Astrocyte (in vitro differentiated cells and primary cell): ENCODE measurements around the gene SV2C. TPM values are rescaled to one million over a fixed set of nuclear protein-coding genes. Genes with fewer than 3 reads are reported as not detected.

Experiments used
- DNase-seq: peaks from one replicate; pipeline ENCODE4 v3.0.0-alpha.2; 2010; ENCODE audit warnings: low read depth
- FAIRE-seq: peaks from 2 replicates; lab custom pipeline; 2011; peaks lifted over from hg19 to GRCh38; lab: Jason Lieb, UNC
- H2AFZ ChIP-seq: 2 replicates; pipeline ENCODE4 v1.6.0; 2012; ENCODE audit warnings: low read depth, low read length, inconsistent platforms
- H3K27ac ChIP-seq: 2 replicates; pipeline ENCODE4 v1.5.1; 2011; ENCODE audit warnings: low read depth, low read length, inconsistent platforms
- H3K27me3 ChIP-seq: 2 replicates; pipeline ENCODE4 v1.6.0; 2011; ENCODE audit warnings: low read length, inconsistent platforms; ENCODE audit not compliant: insufficient read depth
- H3K36me3 ChIP-seq: 2 replicates; pipeline ENCODE4 v1.5.1; 2011; ENCODE audit warnings: low read length, inconsistent platforms; ENCODE audit not compliant: insufficient read depth
- H3K4me1 ChIP-seq: 2 replicates; pipeline ENCODE4 v1.5.1; 2011; ENCODE audit warnings: low read length, inconsistent platforms; ENCODE audit not compliant: insufficient read depth
- H3K4me2 ChIP-seq: 2 replicates; pipeline ENCODE4 v1.6.0; 2012; ENCODE audit warnings: low read length, inconsistent platforms
- H3K4me3 ChIP-seq: 2 replicates; pipeline ENCODE4 v1.5.1; 2011; ENCODE audit warnings: low read depth, mild to moderate bottlenecking, low read length, inconsistent platforms; ENCODE audit not compliant: insufficient read depth
- H3K79me2 ChIP-seq: 2 replicates; pipeline ENCODE4 v1.6.0; 2012; ENCODE audit warnings: mild to moderate bottlenecking, low read length, inconsistent platforms; ENCODE audit not compliant: insufficient read depth
- H3K9ac ChIP-seq: 2 replicates; pipeline ENCODE4 v1.6.0; 2012; ENCODE audit warnings: mild to moderate bottlenecking, low read length, inconsistent platforms
- H3K9me3 ChIP-seq: 2 replicates; pipeline ENCODE4 v1.5.1; 2012; ENCODE audit warnings: low read depth, mild to moderate bottlenecking, low read length, inconsistent platforms; ENCODE audit not compliant: insufficient read depth
- H4K20me1 ChIP-seq: 2 replicates; pipeline ENCODE4 v1.6.0; 2012; ENCODE audit warnings: low read length, inconsistent platforms; ENCODE audit not compliant: insufficient read depth
- H3K27ac Mint-ChIP-seq: one replicate; pipeline ENCODE4 v1.8.0; 2021; ENCODE audit warnings: mild to moderate bottlenecking, mixed read lengths; ENCODE audit not compliant: unreplicated experiment
- H3K27me3 Mint-ChIP-seq: one replicate; pipeline ENCODE4 v1.8.0; 2021; ENCODE audit warnings: low read depth, mixed read lengths; ENCODE audit not compliant: unreplicated experiment
- H3K36me3 Mint-ChIP-seq: one replicate; pipeline ENCODE4 v1.8.0; 2021; ENCODE audit warnings: low read depth, mixed read lengths; ENCODE audit not compliant: unreplicated experiment
- H3K4me1 Mint-ChIP-seq: one replicate; pipeline ENCODE4 v1.8.0; 2021; ENCODE audit warnings: low read depth, mixed read lengths; ENCODE audit not compliant: unreplicated experiment
- H3K4me3 Mint-ChIP-seq: one replicate; pipeline ENCODE4 v1.8.0; 2021; ENCODE audit warnings: mild to moderate bottlenecking, moderate library complexity, mixed read lengths; ENCODE audit not compliant: unreplicated experiment
- H3K9me3 Mint-ChIP-seq: one replicate; pipeline ENCODE4 v1.8.0; 2021; ENCODE audit warnings: mild to moderate bottlenecking, mixed read lengths; ENCODE audit not compliant: unreplicated experiment
- EZH2 ChIP-seq: IDR thresholded peaks from 2 replicates; pipeline ENCODE4 v1.6.1; 2012; ENCODE audit warnings: mild to moderate bottlenecking, low read length, inconsistent platforms; ENCODE audit not compliant: insufficient read depth
- total RNA-seq: library from RNA; stranded (reverse); gene quantifications from 2 replicates; pipeline ENCODE4 v1.2.1, GENCODE V29; 2021
- TF ChIP-seq, protein P1 (sequence below): IDR thresholded peaks from 2 replicates; pipeline ENCODE4 v1.5.1; 2011; ENCODE audit warnings: low read depth, mild to moderate bottlenecking, inconsistent platforms, low read length, moderate library complexity; ENCODE audit not compliant: insufficient read depth

Gene SV2C
- total RNA-seq, 1 donor from 2014 or later: 0.05 TPM

DNA sequence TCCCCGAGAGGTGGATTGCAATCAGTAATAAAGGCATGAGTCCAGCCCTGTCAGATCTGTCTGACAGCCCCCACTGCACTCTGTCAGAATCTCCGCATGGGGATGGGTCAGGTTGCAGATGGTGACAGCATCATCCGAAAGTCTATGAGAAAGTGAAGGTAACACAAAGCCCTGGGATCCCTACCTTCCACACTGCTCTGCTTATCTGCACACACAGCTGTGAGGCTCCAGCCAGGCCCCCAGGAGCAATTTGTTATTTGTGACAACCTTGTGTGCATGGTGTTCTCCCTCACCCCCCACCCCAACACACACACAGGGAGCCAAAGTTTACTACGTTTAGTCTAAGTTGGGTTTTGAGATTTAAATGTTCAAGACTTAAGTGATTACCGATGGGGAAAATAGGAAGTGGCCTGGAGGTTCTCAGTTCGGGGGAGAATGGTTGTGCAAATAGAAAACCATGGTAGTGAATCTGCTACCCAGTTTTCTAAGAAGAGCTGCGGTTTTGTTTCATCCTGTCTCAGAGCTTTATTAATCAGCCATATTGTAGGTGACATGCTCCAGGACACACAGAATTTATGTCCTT, 92.7 kb downstream of the SV2C start:
- Histone ChIP-seq H2AFZ (no peak overlapping the region), H3K9ac (no peak overlapping the region), H3K4me1 (no peaks in the 10 kb centered on the region), H3K27me3 (no peaks in the 10 kb centered on the region), H4K20me1 (no peaks in the 10 kb centered on the region), H3K4me2 (no peak overlapping the region), H3K27ac (no peak overlapping the region), H3K9me3 (no peaks in the 10 kb centered on the region), H3K79me2 (no peaks in the 10 kb centered on the region), H3K36me3 (no peaks in the 10 kb centered on the region), H3K4me3 (no peak overlapping the region)
- Mint-ChIP-seq H3K4me3 (no peak overlapping the region), H3K4me1 (no peaks in the 10 kb centered on the region), H3K9me3 (no peaks in the 10 kb centered on the region), H3K27ac (no peak overlapping the region), H3K36me3 (no peaks in the 10 kb centered on the region), H3K27me3 (no peaks in the 10 kb centered on the region)
- TF ChIP-seq, protein P1, sequence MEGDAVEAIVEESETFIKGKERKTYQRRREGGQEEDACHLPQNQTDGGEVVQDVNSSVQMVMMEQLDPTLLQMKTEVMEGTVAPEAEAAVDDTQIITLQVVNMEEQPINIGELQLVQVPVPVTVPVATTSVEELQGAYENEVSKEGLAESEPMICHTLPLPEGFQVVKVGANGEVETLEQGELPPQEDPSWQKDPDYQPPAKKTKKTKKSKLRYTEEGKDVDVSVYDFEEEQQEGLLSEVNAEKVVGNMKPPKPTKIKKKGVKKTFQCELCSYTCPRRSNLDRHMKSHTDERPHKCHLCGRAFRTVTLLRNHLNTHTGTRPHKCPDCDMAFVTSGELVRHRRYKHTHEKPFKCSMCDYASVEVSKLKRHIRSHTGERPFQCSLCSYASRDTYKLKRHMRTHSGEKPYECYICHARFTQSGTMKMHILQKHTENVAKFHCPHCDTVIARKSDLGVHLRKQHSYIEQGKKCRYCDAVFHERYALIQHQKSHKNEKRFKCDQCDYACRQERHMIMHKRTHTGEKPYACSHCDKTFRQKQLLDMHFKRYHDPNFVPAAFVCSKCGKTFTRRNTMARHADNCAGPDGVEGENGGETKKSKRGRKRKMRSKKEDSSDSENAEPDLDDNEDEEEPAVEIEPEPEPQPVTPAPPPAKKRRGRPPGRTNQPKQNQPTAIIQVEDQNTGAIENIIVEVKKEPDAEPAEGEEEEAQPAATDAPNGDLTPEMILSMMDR: no peak
- no peak for TF ChIP-seq EZH2
- no peak for DNase-seq
- FAIRE-seq: no peak

GRCh38 chr5:76177978-76178377, 94.8 kb downstream of the SV2C start:
- H3K36me3 ChIP-seq: no peaks in the 10 kb centered on the region
- no peaks in the 10 kb centered on the region for H3K27me3 ChIP-seq
- H3K79me2 ChIP-seq: no peaks in the 10 kb centered on the region
- TF ChIP-seq, protein P1: no peak
- no peaks in the 10 kb centered on the region for H3K4me1 ChIP-seq
- H3K27ac ChIP-seq: no peak overlapping the region
- H3K4me1 Mint-ChIP-seq: no peaks in the 10 kb centered on the region
- no peak overlapping the region for H2AFZ ChIP-seq
- no peaks in the 10 kb centered on the region for H3K9me3 ChIP-seq
- FAIRE-seq: no peak
- no peaks in the 10 kb centered on the region for H3K27me3 Mint-ChIP-seq
- no peaks in the 10 kb centered on the region for H3K9me3 Mint-ChIP-seq
- DNase-seq: no peak
- H3K4me2 ChIP-seq: no peak overlapping the region
- no peak overlapping the region for H3K4me3 ChIP-seq
- no peak overlapping the region for H3K9ac ChIP-seq
- no peak overlapping the region for H3K4me3 Mint-ChIP-seq
- H3K36me3 Mint-ChIP-seq: no peaks in the 10 kb centered on the region
- H3K27ac Mint-ChIP-seq: no peak overlapping the region
- no peaks in the 10 kb centered on the region for H4K20me1 ChIP-seq

DNA sequence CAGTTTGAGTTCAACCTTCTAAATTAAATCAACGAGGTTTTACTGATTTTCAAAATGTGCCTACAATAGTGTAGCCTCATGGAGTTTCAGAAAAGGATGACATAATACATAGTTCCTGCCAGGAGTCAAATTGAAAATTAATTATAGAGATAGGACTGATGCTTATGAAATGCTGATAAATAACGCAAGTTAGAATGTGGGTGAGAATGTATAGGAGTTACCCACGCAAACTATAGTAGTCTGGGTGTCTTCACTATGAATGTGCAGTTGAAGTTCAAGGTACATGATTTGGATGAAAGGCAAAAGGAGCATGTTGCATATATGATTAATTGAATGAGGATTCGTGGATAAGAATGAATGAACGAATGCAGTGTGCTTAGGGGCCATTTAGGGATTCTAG, 95.7 kb downstream of the SV2C start:
- Histone ChIP-seq H3K27me3 (no peaks in the 10 kb centered on the region), H3K9me3 (no peaks in the 10 kb centered on the region), H3K27ac (no peak overlapping the region), H2AFZ (no peak overlapping the region), H4K20me1 (no peaks in the 10 kb centered on the region), H3K79me2 (no peaks in the 10 kb centered on the region), H3K4me2 (no peak overlapping the region), H3K9ac (no peak overlapping the region), H3K4me1 (no peaks in the 10 kb centered on the region), H3K36me3 (no peaks in the 10 kb centered on the region), H3K4me3 (no peak overlapping the region)
- H3K4me3 Mint-ChIP-seq: no peak overlapping the region
- H3K27me3 Mint-ChIP-seq: no peaks in the 10 kb centered on the region
- H3K9me3 Mint-ChIP-seq: peaks cover 5% of the 10 kb centered on the region
- TF ChIP-seq, protein P1: no peak
- no peak for TF ChIP-seq EZH2
- DNase-seq (no peak), FAIRE-seq (no peak)
- no peaks in the 10 kb centered on the region for H3K4me1 Mint-ChIP-seq
- no peak overlapping the region for H3K27ac Mint-ChIP-seq
- H3K36me3 Mint-ChIP-seq: no peaks in the 10 kb centered on the region
